NCI-H345 treated with DMSO at 0.1 percent for 48 hours (cell line): Measurements from ENCODE around the gene CHD5.
"Not testable (repeated sequence)": the region's sequence is repeated elsewhere in the genome, so short reads cannot be mapped to it uniquely, and the experiment has no call there.

Experiments used
- DNase-seq: peaks from one replicate; lab custom pipeline; 2025; ENCODE audit not compliant: unreplicated experiment; lab: John Stamatoyannopoulos, UW

The CHD5 gene

GRCh38 chr1:6180268-6180706 is at the start of gene CHD5:
Gene CHD5 (minus strand): TSS chr1:6180321. CDS start chr1:6180023, 298 bp downstream.
- no peak for DNase-seq

GRCh38 chr1:6225651-6226050 is 45.5 kb upstream of the CHD5 start:
- DNase-seq: no peak

GRCh38 chr1:6224718-6225117 is 44.6 kb upstream of the CHD5 start:
- no peak for DNase-seq

- DNase-seq: no peak
Measured at GRCh38 chr1:6223617-6224016, 43.5 kb upstream of the CHD5 start.

DNA sequence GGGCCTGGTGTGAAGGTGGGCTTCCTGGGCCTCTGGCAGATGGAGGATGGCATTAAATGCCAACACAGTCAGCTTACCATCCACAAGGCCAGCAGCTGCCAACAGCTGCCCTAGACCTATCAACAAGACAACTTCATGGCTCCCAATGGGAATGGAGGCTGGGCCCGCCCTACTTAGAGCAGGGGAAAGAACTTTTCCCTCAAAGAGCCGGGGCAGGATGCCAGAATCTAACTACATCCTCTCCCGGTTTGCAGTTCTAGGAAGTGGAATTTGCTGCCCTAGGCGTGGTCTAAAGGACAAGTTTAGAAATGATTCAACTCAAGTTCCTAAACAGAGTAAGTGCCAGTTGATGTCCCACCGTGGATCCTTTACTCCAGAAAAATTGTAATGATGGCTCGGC is 42.5 kb upstream of the CHD5 start:
- DNase-seq: no peak

DNA sequence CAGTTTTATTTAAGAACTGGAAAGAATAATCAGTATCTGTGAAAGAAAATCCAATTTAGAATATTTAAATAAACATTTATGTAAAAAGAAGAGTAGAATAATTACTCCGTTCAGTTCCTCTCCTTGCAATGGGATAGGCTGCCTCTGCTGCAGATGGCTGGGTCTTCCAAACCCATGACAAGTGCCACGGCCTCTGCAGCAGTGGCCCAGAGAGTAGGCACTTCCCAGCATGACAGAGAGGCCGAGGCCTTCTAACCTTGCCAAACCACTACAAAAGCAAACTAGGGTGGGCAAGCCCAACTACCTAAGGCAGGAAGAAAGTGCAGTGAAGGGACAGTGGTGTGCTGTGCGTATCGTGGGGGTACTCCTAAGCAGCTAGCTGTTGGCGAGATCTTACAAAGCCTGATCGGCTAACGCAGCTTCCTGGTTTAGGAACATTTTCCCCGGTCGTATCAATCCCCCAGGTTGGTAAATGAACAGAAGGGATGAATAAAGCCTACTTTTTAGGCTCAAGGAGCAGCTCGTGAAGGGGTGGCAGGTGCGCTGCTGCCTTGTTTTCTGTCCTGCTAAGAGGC is 41.2 kb upstream of the CHD5 start:
- DNase-seq: no peak

- no peak for DNase-seq
Measured at GRCh38 chr1:6220236-6220635, 40.1 kb upstream of the CHD5 start.

- not testable (repeated sequence) for DNase-seq
Measured at GRCh38 chr1:6219641-6220040, 39.5 kb upstream of the CHD5 start.

GRCh38 chr1:6218375-6219164 is 38.4 kb upstream of the CHD5 start:
- no peak for DNase-seq

GRCh38 chr1:6212193-6212959 is 32.3 kb upstream of the CHD5 start:
- DNase-seq: no peak

DNA sequence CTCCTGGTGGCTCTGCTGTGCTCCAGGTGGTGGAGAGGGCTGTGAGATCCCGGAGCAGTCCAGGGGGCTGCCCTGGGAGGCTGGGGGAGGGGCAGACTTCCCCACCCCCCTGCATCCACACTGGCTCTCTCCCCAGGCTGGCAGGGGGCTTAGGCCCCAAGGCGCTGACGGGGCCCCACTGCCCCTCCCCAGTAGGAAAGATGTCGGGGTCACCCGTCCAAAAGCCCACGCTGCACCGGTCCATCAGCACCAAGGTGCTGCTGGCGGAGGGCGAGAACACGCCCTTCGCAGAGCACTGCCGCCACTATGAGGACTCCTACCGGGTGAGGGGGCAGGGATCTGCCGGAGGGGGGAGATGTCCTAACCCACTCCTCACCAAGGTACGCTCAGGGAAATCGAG is 31.6 kb upstream of the CHD5 start:
- no peak for DNase-seq

DNA sequence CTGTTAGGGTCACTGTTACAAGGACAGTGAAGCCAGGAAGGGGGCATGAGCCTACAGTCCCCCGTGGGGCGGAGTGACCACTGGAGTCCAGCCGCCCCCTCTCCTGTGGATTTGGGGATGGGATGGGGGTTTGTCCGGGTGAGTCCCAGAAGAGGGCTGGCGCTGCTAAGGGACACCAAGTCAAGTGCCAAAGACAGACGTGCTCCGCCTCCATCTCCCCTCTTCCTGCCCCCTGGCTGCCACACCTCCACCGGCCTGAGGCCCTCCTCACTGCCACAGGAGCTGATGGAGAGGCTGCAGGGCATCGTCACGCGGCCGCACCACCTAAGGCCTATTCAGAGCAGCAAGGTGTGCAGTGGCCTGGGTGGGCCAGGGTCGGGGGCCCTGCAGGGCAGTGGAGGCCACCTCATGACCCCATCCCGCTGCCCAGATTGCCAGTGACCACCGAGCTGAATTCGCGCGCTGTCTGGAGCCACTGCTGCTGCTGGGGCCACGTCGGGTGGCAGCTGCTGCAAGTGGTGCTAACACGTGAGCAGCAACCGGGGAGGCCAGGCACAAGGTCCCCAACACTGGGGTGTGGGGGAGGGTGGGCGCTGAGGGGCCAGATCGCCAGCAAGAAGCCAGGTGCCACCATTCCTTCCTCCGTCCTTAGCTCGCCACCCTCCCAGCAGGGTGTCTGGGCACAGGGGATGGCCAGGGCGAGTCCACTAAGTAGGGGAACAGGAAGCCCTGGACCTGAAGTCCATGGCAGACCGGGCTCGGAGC is 30.7 kb upstream of the CHD5 start:
- no peak for DNase-seq

- no peak for DNase-seq
Measured at GRCh38 chr1:6209661-6210580, 29.8 kb upstream of the CHD5 start.

DNA sequence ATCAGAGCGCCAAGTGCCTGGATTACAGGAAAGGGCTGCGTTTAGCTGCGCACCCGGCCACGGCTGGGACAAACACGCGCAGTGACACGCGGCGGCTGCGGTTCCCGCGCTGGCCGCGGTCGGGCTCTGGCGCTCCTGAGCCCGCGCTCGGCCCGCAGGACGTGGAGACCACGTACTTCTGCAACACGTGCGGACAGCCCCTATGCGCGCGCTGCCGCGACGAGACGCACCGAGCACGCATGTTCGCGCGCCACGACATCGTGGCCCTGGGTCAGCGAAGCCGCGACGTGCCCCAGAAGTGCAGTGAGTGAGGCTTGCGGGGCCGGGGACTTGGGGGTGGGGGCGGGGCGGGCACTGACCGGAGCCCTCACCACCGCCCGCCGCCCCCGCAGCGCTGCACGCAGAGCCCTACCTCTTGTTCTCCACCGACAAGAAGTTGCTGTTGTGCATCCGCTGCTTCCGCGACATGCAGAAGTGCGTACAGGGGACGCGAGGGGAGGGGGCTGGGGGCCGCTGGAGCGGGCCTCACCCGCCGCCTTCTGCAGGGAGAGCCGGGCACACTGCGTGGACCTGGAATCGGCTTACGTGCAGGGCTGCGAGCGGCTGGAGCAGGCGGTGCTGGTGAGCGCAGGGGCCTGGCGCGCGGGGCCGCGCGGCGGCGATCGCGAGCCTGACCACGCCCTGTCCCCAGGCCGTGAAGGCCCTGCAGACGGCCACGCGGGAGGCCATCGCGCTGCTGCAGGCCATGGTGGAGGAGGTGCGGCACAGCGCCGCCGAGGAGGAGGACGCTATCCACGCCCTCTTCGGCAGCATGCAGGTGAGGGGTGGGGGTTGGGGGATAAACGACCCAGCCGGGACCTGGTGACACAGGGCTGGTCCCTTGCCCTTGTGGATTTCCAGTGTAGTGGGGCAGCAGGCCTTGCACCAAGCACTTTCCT is 28.9 kb upstream of the CHD5 start:
- no peak for DNase-seq

GRCh38 chr1:6207921-6208320 is 27.8 kb upstream of the CHD5 start:
- no peak for DNase-seq

GRCh38 chr1:6207075-6207885 is 27.2 kb upstream of the CHD5 start:
- no peak for DNase-seq

DNA sequence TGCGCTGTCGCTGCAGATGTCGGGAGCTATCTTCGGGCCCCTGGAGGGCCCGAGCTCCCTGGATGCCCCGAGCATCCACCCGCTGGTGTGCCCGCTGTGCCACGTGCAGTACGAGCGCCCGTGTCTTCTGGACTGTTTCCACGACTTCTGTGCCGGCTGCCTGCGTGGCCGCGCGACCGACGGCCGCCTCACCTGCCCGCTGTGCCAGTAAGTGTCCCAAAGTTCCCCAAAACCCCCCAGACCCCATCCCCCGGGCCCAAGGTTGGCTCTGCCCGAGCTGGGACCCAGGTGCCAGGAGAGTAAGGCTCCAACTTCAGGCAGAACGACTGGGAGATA is 26.4 kb upstream of the CHD5 start:
- DNase-seq: no peak

DNA sequence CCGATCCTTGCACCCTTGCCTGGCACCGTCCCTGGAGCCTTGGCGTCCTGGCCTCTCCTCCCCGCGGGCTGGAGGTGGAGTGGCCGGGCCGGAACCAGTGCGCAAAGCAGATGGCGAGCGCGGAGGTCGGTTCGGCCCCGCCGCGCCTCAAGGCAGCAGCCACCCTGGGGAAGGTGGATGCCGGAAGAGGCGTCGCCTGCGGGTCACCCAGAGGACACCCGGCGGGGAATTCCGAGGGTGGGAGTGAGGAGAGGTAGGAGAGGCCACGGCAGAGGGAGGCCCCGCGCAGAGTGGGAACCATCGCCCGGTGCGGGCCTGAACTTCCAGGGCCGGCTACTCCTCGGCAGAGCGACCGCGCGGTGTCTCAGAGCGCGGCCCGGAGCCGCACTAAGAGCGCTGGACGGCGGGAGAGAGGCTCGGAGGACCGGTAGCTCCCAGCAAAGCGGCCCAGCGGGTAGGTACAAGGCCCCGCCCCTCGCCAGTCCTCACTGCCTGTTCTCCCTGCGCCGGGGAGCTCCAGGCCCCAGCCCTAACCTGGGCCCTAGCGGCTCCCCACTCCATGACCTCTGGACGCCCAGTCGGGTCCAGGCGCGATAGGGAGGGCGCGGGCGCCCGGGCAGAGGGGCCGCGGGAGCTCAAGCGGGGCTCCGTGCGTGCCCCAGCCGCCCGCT is 25.9 kb upstream of the CHD5 start, which contains the start of gene RNF207:
RNF207 (plus strand) TSS at position 271 of the 671 bp plus-strand sequence. CDS start 417 bp downstream, outside the sequence.
- peak; percentile 21 for DNase-seq
